ENCODE measurements around the gene SMIM29. TPM values are rescaled to one million over a fixed set of nuclear protein-coding genes. Genes with fewer than 3 reads are reported as not detected.
A peak's percentile ranks its signal among the peaks of the same experiment; 100 is the strongest.

Gene SMIM29
- total RNA-seq, 4 donors from 2014 or later, result 17.3 to 21.6 (median 18.2) TPM

GRCh38 chr6:34200340-34200971 is 48.4 kb downstream of the SMIM29 start:
- Histone ChIP-seq H3K27me3 (no peaks in the 10 kb centered on the region), H3K9me3 (no peaks in the 10 kb centered on the region), H3K4me3 (no peak overlapping the region), H3K4me1 (peaks cover 0 to 12% (median 9%) of the 10 kb centered on the region in 3 donors), H3K27ac (no peak overlapping the region), H3K36me3 (no peaks in the 10 kb centered on the region)
- intact Hi-C loops (cut with DNase I), result no loop called here
- no peak for TF ChIP-seq CTCF (IDR thresholded peaks at IDR 0.05)
- WGBS, 2 donors, result 54 to 60% methylated on average over 5 of the region's 5 CpGs
- no peak for DNase-seq

- no peaks in the 10 kb centered on the region for H3K27me3 ChIP-seq
- H3K36me3 ChIP-seq, result no peaks in the 10 kb centered on the region
- no peak for TF ChIP-seq POLR2A (IDR thresholded peaks at IDR 0.05)
- TF ChIP-seq CTCF (IDR thresholded peaks at IDR 0.05), result no peak
- intact Hi-C loops (cut with DNase I), result loop anchor here (5.0 kb wide), 1 partner anchor 220 kb away; no protein-coding TSS in a partner anchor
- peaks cover 0 to 12% (median 9%) of the 10 kb centered on the region in 3 donors for H3K4me1 ChIP-seq
- DNase-seq, result no peak
- H3K4me3 ChIP-seq, result peak overlapping the region; percentile 37 to 78 (median 54)
- 67% methylated on average over 1 of the region's 10 CpGs; no CpG with 5 or more reads in 1 of the 2 donors for WGBS, 2 donors
- peak overlapping the region in 1 of 4 donors; percentile 26 for H3K27ac ChIP-seq
- no peaks in the 10 kb centered on the region for H3K9me3 ChIP-seq
Observed at GRCh38 chr6:34196833-34197195, 52.0 kb downstream of the SMIM29 start.

Small RNAs within 50 kb of the gene (small RNA-seq; reads per million reads assigned to genes)
- 0 reads per million in 4 donors for gene MIR6835

Other genes with a start within 250 kb of the SMIM29 start
- gene GRM4, start 102.9 kb downstream of the SMIM29 start, total RNA-seq, result not detected
- 100 to 1,000 TPM; 118 to 309 (median 193) TPM for gene HMGA1, start 12.1 kb downstream of the SMIM29 start, total RNA-seq
- 10 to 100 TPM; 14.9 to 33.4 (median 22.4) TPM for gene NUDT3, start 143.7 kb upstream of the SMIM29 start, total RNA-seq
- 1,000 to 10,000 TPM in 3 of 4 donors, 100 to 1,000 TPM in 1; 983 to 4,649 (median 2,673) TPM for gene RPS10, start 177.1 kb upstream of the SMIM29 start, total RNA-seq
- gene PACSIN1, start 217.1 kb upstream of the SMIM29 start, total RNA-seq, result not detected

Data from esophagus squamous epithelium (tissue), 5 donors.